GM18858 (cell line): ENCODE measurements around the gene LMAN2.
A peak's percentile ranks its signal among the peaks of the same experiment; 100 is the strongest.

ENCODE experiments used
- ATAC-seq: cut with Tn5 transposase; IDR thresholded peaks from one replicate; pipeline ENCODE4 v1.9.1; 2021; ENCODE audit not compliant: unreplicated experiment

Gene LMAN2, protein sequence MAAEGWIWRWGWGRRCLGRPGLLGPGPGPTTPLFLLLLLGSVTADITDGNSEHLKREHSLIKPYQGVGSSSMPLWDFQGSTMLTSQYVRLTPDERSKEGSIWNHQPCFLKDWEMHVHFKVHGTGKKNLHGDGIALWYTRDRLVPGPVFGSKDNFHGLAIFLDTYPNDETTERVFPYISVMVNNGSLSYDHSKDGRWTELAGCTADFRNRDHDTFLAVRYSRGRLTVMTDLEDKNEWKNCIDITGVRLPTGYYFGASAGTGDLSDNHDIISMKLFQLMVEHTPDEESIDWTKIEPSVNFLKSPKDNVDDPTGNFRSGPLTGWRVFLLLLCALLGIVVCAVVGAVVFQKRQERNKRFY

DNA sequence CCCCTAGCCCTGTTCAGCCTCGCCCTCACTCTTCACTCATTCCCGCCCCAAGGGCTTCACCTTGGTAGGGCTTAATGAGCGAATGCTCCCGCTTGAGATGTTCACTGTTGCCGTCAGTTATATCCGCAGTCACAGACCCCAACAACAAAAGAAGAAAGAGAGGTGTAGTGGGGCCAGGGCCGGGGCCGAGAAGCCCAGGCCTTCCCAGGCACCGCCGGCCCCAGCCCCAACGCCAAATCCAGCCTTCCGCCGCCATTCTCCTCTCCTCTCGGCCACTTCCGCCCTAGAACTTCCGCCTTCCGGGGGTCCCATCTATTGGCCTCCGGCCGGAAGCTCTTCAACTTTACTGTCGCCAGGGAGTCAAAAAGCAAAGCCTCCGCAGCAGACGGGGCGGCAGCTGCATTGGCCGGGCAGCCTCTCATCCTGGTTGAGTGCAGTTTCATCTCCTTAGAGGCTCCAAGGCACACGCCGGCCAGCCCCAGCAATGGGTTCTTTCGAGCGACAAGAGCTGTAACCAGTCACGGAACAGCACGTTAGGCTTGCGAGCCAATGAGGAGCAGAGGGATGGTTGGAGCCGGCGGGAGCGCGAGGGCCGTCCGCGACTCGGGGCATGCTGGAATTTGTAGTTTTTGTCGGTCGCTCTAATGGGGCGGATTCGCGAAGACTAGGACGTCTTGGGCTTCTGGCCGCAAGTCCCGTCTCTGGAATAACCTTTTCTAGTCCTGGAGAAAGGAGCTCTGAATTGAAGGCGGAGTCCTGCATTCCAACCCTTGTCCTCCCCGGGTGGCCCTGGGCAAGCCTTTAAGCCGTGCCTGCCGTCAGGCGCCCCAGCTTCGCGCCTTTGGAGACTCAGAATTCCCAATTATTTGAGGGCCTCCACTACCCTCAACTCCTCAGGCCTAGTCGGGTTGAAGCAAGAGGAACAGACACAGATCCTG is at the start of gene LMAN2:
TSS of gene LMAN2 (minus strand) at position 277 of the 938 bp plus-strand sequence. CDS start at position 256, 21 bp downstream.
- ATAC-seq, result peak; percentile 86

DNA sequence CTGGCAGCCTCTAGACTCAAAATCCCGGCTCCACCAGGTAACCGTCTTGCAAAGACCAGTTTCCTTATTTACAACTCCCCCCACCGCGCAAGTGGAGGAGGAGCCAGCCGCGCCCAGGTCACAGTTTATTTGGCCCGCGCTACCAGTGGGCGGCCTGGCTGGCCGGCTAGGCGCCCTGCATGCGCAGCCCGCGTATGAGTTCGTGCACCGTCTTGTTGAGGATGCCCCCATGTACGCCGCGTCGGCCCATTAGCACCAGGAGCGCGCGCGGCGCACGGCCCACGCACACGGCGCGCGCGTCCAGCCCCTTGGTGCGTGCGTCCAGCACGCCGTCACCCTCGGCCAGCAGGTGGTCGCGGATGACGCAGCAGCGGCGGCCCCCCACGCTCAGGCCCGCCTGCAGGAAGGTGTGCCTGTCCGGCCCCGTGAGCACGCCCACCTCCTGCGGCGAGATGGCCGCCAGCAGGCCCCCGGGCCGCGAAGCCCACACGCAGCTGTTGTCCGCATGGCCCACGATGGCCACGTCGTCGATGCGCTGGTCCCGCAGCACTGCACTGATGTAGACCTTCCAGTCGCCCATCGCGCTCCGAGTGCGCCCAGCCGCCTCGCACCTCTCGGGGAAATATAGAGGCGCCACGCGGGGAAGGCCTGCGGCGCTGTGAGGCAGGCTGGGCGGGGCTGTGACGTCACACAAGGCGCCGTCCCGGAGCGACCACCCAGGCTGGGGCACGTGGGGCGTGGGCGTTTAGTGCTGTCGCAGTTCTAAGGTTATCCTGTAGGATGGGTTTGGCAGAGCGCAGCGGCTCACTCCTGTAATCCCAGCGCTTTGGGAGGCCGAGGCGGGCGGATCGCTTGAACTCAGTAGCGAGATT is 48.8 kb upstream of the LMAN2 start, which contains the start of gene PFN3:
TSS of gene PFN3 (minus strand) at position 665 of the 872 bp plus-strand sequence. CDS start at position 580, 85 bp downstream.
- ATAC-seq, result no peak

DNA sequence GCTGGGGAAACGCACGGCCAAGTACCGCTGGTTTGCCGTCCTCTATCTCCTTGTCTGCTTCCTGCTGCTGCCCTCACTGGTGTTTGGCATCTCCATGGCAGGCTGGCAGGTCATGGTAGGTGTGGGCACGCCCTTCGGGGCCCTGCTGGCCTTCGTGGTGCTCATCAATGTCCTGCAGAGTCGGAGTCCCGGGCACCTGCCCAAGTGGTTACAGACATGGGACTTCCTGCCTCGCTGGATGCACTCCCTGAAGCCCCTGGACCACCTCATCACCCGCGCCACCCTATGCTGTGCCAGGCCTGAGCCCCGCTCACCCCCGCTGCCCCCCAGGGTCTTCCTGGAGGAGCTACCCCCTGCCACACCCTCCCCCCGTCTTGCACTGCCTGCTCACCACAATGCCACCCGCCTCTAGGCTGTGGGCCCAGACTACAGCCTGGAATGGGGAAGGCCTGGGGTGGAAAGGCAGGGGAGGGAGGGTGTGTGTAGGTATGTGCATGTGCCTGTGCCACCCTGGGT is 46.5 kb upstream of the LMAN2 start:
- ATAC-seq, result no peak

DNA sequence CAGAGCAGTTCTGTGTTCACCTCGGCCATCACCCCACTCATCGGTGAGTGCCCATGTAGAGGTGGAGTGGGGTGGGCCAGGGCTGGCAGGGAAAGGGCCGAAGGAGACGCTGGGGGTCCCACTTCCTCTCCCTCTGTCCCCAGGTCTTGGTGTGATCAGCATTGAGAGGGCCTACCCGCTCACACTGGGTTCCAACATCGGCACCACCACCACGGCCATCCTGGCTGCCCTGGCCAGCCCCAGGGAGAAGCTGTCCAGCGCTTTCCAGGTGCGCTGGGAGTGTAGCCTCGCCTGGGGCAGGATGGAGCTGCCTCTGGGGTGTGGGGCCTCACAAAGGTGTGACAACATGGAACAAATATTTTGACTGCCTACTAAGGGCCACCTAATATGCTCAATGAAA is 45.3 kb upstream of the LMAN2 start:
- ATAC-seq, result no peak

DNA sequence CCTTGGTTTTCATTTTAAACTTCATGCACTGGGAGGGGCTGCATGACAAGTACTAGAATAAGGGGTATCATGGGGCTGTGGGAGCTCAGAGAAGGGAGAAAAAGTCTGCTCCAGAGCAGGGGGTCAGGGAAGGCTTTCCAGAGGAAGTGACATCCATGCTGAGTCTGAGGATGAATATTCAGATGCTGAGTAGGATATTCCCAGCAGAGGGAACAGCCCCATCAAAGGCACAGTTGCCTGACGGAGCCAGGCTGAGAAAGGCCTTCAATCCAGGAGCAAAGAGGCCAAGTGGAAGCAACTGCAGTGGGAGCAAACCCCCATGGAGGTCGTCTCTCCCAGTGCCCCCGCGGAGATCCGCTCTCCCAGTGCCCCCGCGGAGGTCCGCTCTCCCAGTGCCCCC is 44.6 kb upstream of the LMAN2 start:
- ATAC-seq, result no peak

DNA sequence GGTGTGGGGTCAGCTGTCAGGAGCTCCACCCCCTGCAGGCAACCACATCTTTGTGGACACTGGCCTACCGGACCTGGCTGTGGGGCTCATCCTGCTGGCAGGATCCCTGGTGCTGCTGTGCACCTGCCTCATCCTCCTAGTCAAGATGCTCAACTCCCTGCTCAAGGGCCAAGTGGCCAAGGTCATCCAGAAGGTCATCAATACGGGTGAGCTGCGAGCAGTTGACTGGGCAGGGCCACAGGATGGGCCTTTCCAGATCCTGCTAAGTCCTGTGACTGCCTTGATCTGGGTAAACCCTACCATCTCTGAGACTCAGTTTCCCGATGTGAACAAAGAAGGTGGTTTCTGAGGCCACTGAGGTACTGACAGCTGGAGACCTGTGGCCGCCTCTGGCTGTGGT is 42.5 kb upstream of the LMAN2 start:
- ATAC-seq, result no peak

DNA sequence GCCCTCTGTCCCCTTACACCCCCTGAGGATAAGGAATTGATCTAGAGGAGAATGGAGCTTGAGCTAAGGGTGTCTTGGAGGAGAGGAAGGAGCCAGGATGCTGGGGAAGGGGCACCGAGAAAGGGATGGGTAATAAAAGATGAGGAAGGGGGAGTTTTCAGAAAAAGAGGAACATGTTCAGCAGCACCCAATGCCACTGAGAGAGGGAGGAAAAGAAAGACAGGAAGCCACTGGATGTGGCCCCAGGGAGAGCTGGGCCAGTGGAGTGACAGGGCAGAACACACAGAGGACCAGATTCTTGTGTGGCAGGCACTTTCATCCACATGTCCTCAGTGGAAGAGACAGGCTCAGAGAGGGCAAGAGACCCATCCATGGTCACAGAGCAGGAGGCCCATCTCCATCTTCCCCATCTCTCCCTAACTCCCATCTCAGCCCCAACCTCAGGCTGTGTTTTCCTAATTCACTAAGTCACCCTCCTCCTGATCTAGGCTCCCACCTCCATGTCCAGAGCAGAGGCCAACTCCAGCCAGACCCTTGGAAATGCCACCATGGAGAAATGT is 41.8 kb upstream of the LMAN2 start:
- ATAC-seq, result no peak

DNA sequence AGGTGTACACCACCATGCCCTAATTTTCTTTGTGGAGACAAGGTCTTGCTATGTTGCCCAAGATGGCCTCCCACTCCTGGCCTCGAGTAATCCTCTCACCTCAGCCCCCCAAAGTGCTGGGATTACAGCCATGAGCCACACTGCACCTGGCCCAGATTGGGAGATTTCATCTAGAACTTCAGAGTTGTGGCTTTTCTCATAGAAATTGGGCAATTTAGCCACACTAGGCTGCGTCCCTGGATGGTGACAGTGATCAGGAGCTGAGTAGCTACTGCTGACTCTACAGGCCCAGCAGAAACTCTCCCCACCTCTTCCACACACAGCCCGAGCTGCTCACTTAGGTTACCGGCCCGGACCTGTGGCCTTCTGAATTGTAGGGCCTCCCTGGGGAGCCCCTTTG is 41.3 kb upstream of the LMAN2 start:
- ATAC-seq, result no peak

DNA sequence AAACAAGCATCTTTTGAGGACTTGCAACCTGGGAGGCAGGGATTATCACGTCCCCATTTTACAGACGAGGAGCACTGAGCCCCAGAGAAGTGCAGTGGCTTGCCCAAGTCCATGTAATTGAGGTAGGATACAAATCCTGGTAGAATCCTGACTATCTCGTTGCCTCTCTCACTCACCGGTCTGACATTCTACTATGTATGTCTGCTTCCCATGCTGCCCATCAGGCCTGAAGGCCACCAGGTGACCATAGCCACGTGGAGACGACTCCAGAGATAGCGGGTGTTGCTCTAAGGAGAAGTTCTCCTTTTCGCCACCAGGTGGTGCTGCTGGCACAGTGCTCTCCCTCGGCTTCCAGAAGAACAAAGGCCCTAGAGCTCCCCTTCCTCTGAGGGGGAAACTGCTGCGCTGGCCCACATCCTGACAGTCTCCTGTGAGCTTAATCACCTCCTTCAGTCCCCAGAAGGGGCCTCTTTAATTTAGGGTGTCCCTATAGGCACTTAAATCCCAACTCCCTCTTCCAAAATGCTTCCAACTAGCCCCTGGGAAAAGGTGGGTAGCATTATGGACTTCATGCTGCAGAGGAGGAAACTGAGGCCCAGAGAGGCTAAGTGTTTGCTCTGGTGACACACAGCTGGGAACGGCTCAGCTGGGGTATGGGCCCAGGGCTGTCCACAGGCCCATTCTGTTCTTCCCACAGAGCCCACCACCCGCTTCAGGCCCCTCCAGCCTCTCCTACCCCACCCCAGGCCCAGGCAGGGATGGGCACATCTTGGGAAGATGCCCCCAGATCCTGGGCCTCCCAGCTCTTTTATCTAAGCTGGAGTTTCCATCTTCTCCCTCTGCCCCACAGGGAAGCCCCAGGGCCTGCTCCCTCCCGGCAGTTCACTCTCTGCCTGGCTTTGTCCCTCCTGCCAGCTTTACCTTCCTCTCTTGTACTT is 39.2 kb upstream of the LMAN2 start:
- no peak for ATAC-seq

DNA sequence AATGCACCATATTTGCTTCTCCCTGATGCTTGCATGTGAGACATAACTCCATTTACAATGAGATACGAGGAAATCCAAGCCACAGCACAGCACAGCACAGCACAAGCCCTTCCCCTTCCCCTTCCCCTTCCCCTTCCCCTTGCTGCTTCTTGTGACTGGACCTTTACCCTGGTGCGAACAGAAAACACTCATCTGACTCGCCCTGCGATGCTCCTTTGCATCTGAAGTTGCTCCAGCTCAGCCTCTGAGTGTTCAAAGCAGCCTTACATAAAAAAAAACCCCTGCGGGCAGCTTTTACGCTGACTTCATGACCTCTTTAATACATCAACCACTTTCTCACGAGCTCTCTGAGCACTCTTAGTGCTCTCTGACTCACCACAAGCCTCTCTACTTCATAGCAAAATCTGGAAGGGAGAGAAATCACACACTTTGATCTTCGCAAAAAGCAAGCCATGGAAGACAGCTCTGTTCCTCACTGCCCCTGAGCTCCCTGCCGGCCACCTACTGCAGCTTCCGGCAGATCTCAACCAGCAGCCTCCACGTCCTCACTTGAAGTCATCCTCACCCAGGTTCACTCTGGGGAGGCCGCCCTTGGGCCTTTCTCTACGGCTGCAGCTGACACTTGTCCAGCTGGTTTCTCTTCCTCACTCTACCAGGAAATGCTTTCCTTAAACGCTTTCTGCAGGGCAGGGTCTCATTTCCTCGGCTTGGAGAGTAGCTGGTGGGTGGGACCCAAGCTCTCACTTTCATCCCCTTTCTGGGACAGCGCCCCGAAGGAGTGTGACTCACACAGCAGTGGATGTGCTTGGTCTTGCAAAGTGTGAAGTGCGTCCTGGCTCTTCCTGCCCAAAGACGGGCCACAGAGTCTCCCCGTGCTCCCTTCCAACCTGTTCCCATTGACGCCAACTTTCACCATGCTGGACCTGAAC is 38.0 kb upstream of the LMAN2 start:
- peak; percentile 39 for ATAC-seq

DNA sequence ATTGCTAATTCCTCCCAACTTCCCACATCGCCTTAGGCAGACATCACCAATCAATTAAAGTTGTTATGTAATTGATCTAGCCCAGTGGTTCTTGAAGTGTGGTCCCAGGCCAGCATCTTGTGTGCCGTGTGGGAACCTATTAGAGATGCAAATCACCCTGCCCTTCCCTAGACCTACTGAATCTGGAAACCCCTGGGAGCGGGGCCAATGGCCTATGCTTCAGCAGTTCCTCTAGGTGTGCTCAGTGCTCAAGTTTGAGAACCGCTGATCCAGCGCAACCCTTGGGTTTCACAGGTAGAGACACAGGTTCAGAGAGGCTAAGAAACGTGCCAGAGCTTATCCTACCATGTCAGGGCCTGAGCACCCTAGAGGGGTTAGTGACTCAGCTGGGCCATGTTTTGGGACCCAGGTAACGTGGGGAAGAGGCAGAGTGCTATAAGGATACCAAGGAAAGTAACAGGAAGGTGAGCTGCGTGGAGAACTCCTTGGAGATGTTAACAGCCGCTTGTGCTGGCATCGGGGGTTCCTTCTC is 37.1 kb upstream of the LMAN2 start:
- no peak for ATAC-seq

DNA sequence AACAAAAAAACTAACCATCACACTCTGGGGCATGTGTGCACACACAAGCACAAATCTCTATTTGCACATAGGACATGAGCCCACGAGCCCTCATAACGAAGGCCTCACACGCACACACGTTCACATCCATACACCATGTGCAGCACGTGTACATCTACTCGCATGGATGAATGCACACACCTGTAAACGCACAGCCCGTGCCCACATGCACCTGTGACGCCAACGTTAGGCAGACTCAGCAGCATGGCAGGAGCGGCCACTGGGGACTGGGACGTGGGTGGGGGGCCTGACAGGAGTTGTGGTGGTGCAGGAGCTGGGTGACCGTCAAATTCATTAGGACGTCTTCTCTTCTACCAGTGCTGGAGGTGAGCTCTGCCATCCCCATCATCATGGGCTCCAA is 35.9 kb upstream of the LMAN2 start:
- ATAC-seq, result no peak

DNA sequence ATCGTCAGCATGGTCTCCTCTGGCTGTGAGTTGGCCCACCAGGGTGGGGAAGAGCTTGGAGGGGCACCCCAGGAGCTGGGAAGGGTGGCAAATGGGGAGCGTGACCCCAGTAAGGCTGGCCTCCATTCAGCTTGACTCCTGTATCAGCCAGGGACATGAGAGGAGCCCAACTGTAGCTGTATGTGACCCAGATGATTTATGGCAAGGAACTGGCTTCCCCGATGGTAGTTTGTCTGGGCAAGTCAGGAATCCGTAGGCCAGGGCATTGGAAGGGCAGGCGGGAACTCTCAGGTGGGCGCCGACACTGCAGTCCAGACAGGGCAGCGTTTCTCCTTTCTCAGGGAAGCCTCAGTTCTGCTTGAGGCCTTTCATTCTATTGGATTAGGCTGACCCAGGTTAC is 35.1 kb upstream of the LMAN2 start:
- no peak for ATAC-seq

DNA sequence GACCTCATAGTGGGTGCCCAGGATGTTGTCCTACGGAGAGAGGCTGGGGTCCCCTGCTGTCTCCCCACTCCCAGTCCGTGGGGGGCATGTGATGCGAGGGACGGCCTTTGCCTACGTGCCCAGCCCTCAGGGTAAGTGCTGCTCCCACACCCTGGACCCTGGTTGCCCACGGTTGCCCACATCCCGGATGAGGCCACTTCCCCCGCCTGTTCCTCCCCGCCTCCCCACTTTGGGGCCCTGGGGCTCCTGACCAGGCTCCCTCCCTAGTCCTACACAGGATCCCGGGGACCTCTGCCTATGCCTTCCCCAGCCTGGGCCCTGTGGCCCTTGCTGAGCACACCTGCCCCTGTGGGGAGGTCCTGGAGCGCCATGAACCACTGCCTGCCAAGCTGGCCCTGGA is 34.3 kb upstream of the LMAN2 start:
- ATAC-seq, result no peak

DNA sequence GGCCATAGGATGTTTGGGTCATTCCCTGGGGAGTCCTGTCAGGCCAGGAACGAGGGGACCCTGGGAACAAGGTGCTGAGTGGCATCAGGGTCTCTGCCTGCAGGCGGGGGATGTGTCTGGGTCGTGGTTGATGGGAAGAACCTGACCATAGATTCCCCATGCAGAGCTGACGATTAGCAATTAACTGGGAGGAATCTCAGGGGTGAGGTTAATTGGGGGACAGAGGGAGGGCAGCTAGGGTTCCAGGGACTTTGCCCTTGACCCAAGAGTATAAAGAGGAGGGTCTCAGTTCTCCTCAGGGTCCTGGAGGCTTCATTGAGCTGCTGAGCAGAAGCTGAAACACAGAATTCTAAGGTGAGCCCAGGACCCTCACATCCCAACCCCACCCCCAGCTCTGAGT is 32.7 kb upstream of the LMAN2 start, which contains the start of gene SLC34A1:
TSS of gene SLC34A1 (plus strand) at position 301 of the 400 bp plus-strand sequence. CDS start 1,308 bp downstream, outside the sequence.
- no peak for ATAC-seq

DNA sequence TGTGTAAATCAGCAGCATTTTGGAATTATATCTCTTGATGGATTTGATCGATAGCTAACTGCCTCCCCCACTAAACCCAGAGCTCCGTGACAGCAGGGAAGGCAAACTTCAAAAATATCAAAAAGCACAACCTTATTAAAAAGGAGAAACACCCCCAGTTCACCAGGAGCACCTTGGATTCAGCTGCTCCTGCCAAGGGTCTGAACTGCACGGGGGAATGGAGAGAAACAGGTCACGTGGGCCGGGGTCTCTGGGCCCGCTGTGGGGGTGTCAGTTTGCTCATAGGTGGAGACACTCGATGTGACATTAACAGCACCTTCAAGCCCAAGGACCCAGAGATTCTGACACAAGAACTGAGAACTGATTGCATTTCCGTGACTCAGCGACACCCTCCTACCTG is 31.7 kb upstream of the LMAN2 start:
- ATAC-seq, result no peak

DNA sequence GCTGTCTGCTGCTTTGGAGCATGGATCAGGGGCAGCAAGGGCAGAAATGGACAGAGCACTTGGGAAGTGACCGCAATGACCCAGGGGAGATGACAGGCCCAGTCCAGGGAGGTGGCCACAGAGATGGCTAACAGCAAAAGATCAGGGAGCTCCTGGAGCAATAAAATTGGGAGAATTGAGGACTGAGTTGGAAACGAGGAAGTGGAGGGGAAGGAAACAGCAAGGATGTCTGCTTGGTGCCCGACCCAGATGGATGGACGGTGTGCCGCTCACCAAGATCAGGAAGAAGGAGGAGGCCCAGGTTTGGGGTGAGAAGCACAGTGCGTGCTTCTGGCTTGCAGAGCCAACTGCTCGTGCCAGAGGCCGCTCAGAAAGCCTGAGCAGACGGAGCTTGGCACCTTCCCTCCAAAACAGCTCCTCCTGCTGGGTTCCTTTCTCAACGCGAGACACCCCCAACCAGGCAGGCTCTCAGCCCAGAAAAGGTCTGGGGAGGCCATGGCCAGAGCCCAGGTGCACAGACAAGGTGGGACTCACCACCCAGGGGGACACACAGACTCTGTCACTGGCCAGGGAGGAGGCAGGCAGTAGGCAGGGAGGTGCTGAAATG is 31.1 kb upstream of the LMAN2 start:
- ATAC-seq, result no peak

DNA sequence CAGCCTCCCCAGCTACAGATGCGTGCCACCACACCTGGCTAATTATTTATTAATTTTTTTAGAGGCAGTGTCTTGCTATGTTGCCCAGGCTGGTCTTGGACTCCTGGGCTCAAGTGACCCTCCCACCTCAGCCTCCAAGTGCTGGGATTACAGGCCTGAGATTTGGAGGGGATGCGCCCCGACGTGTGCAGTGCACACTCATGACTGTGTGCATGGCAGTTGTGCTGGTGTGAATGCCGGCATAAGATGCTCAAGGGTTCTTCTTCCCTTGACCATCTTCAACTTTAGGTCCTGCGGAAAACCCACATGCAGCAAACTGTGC is 29.3 kb upstream of the LMAN2 start:
- no peak for ATAC-seq
